GM23338 (cell line): ENCODE results near the gene NT5C3B. TPM values are rescaled to one million over a fixed set of nuclear protein-coding genes. Genes with fewer than 3 reads are reported as not detected.

Experiments
- ATAC-seq: fragments of 200-7000 bp; cut with Tn5 transposase; 3 replicates; pipeline ENCODE4 v1.9.1; 2020
- DNase-seq: peaks from one replicate; pipeline ENCODE4 v3.0.0-alpha.2; 2015; ENCODE audit warnings: low spot score
- H2AFZ ChIP-seq: fragments of 200-600 bp; sonication (generic); 2 replicates; pipeline ENCODE4 v1.8.0; 2016; ENCODE audit warnings: antibody characterized with exemption, mild to moderate bottlenecking, moderate library complexity
- H3F3A ChIP-seq: fragments of 200-600 bp; sonication (generic); replicated peaks from 2 replicates; pipeline ENCODE4 v1.8.0; 2017; ENCODE audit warnings: antibody characterized with exemption, mixed run types, low read depth
- H3K27ac ChIP-seq: fragments of 200-600 bp; sonication (generic); 2 replicates; pipeline ENCODE4 v1.6.1; 2016; ENCODE audit warnings: low read depth
- H3K27me3 ChIP-seq: fragments of 200-600 bp; sonication (generic); 2 replicates; pipeline ENCODE4 v1.8.0; 2016; ENCODE audit warnings: mild to moderate bottlenecking, mixed run types, moderate library complexity; ENCODE audit not compliant: insufficient read depth
- H3K36me3 ChIP-seq: fragments of 200-600 bp; sonication (generic); 2 replicates; pipeline ENCODE4 v1.8.0; 2016; ENCODE audit warnings: mild to moderate bottlenecking; ENCODE audit not compliant: insufficient read depth
- H3K4me1 ChIP-seq: fragments of 200-600 bp; sonication (generic); 2 replicates; pipeline ENCODE4 v1.8.0; 2016; ENCODE audit warnings: mild to moderate bottlenecking, moderate library complexity; ENCODE audit not compliant: insufficient read depth
- H3K4me2 ChIP-seq: fragments of 200-600 bp; sonication (generic); 2 replicates; pipeline ENCODE4 v1.7.1; 2017; ENCODE audit warnings: mixed run types
- H3K4me3 ChIP-seq: fragments of 200-600 bp; sonication (generic); 2 replicates; pipeline ENCODE4 v1.6.1; 2016; ENCODE audit warnings: mixed run types
- H3K79me2 ChIP-seq: fragments of 200-600 bp; sonication (generic); replicated peaks from 2 replicates; pipeline ENCODE4 v1.8.0; 2017; ENCODE audit warnings: mild to moderate bottlenecking; ENCODE audit not compliant: insufficient read depth
- H3K9me2 ChIP-seq: fragments of 200-600 bp; sonication (generic); 2 replicates; pipeline ENCODE4 v1.8.0; 2017; ENCODE audit not compliant: insufficient read depth
- H4K20me1 ChIP-seq: fragments of 200-600 bp; sonication (generic); replicated peaks from 2 replicates; pipeline ENCODE4 v1.8.0; 2017; ENCODE audit warnings: mild to moderate bottlenecking; ENCODE audit not compliant: insufficient read depth
- H3K27ac Mint-ChIP-seq: 2 replicates; pipeline ENCODE4 v1.8.0; 2020; ENCODE audit warnings: inconsistent platforms, mild to moderate bottlenecking, moderate library complexity, mixed read lengths
- H3K27me3 Mint-ChIP-seq: 3 replicates; pipeline ENCODE4 v1.8.0; 2022; ENCODE audit warnings: low read depth, mild to moderate bottlenecking, moderate library complexity, mixed read lengths, inconsistent platforms; ENCODE audit not compliant: insufficient read depth, poor library complexity
- H3K36me3 Mint-ChIP-seq: 3 replicates; pipeline ENCODE4 v1.8.0; 2021; ENCODE audit warnings: low read depth, mild to moderate bottlenecking, inconsistent platforms, moderate library complexity, mixed read lengths
- H3K4me1 Mint-ChIP-seq: 3 replicates; pipeline ENCODE4 v1.8.0; 2020; ENCODE audit warnings: mild to moderate bottlenecking, inconsistent platforms, mixed read lengths
- H3K4me3 Mint-ChIP-seq: 3 replicates; pipeline ENCODE4 v1.8.0; 2021; ENCODE audit warnings: moderate library complexity, mild to moderate bottlenecking, inconsistent platforms, mixed read lengths
- H3K9me3 Mint-ChIP-seq: 3 replicates; pipeline ENCODE4 v1.8.0; 2020; ENCODE audit warnings: moderate library complexity, mild to moderate bottlenecking, inconsistent platforms, mixed read lengths
- EZH2 ChIP-seq: fragments of 200-600 bp; sonication (generic); IDR thresholded peaks from one replicate; pipeline ENCODE4 v1.8.0; 2017; ENCODE audit warnings: antibody characterized with exemption, mild to moderate bottlenecking, low read depth; ENCODE audit not compliant: unreplicated experiment
- EZH2phosphoT487 ChIP-seq: fragments of 200-600 bp; sonication (generic); IDR thresholded peaks from one replicate; pipeline ENCODE4 v1.8.1; 2018; ENCODE audit warnings: antibody characterized with exemption; ENCODE audit not compliant: unreplicated experiment
- NANOG ChIP-seq: IDR thresholded peaks from 2 replicates; pipeline ENCODE4 v1.6.1; 2016; ENCODE audit warnings: antibody characterized with exemption, borderline replicate concordance
- POLR2AphosphoS5 ChIP-seq: IDR thresholded peaks from 2 replicates; pipeline ENCODE4 v1.6.1; 2016; ENCODE audit warnings: antibody characterized with exemption, low read depth
- ZNF114 ChIP-seq: fragments of 250-450 bp; sonication (Bioruptor Pico); IDR thresholded peaks from 2 replicates; pipeline ENCODE4 v1.5.0; 2020; ENCODE audit warnings: mild to moderate bottlenecking, moderate library complexity
- polyA plus RNA-seq: library from polyadenylated mRNA; unstranded; fragments of >200 nt; fragmentation: Nextera tagmentation; extraction: Ambion mirVana; gene quantifications from 2 replicates; pipeline ENCODE4 v1.2.1, GENCODE V29; 2016
- total RNA-seq: library from RNA; depleted of rRNA; stranded (reverse); fragments of >200 nt; shearing (Covaris generic); gene quantifications from 2 replicates; pipeline ENCODE4 v1.2.3, GENCODE V29; 2014
- TF ChIP-seq, protein P1 (sequence below), 2 experiments: fragments of 200-600 bp in 1 of 2; sonication (generic) in 1 of 2; conservative IDR thresholded peaks; 2 replicates each; pipeline versions ENCODE4 v1.5.1 to v1.6.1; 2016 to 2017; ENCODE audit warnings: antibody characterized with exemption in 2 of 2, low read depth in 2 of 2, mild to moderate bottlenecking in 2 of 2, moderate library complexity in 1 of 2
- TF ChIP-seq, protein P2 (sequence below): IDR thresholded peaks from one replicate; pipeline ENCODE4 v1.6.1; 2018; ENCODE audit warnings: antibody characterized with exemption; ENCODE audit not compliant: unreplicated experiment
- TF ChIP-seq, protein P3 (sequence below): fragments of 250-450 bp; sonication (Bioruptor Pico); IDR thresholded peaks from 2 replicates; pipeline ENCODE4 v1.5.0; 2020; ENCODE audit warnings: mild to moderate bottlenecking, moderate library complexity

Gene NT5C3B
- total and polyA plus RNA-seq, 2 experiments from 2014 or later = 58.2 to 78.3 TPM

DNA sequence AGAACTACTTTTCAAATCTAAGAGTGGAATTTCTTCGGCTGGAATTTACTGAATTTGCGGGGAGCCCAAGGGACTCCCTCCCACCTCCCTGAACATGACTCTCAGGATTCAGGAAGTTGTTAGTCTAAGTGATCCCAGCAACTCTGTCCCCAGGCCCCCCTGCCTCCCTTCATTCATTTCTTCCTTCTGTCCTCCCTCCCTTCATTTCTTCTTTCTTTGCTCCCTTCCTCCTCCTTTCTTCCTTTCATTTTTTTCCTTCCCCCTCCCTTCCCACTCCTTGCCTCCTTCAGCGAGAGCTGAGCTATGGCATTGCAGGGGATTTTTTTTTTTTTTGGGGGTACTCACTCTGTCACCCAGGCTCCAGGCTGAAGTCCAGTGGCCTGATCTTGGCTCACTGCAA, 38.7 kb downstream of the NT5C3B start:
- Histone ChIP-seq H3K4me1 (peaks cover 40% of the 10 kb centered on the region), H4K20me1 (no peaks in the 10 kb centered on the region), H3K4me2 (no peak overlapping the region), H3F3A (peaks cover 13% of the 10 kb centered on the region; the same call in 1 of the 2 replicates), H3K79me2 (no peaks in the 10 kb centered on the region), H3K4me3 (no peak overlapping the region), H3K27ac (no peak overlapping the region), H3K9me2 (no peaks in the 10 kb centered on the region), H3K27me3 (peaks cover 34% of the 10 kb centered on the region), H2AFZ (no peak overlapping the region), H3K36me3 (no peaks in the 10 kb centered on the region)
- Mint-ChIP-seq H3K27me3 (peaks cover 50% of the 10 kb centered on the region), H3K9me3 (no peaks in the 10 kb centered on the region), H3K36me3 (peaks cover 7% of the 10 kb centered on the region), H3K27ac (no peak overlapping the region), H3K4me1 (peaks cover 46% of the 10 kb centered on the region), H3K4me3 (no peak overlapping the region)
- TF ChIP-seq, protein P1, sequence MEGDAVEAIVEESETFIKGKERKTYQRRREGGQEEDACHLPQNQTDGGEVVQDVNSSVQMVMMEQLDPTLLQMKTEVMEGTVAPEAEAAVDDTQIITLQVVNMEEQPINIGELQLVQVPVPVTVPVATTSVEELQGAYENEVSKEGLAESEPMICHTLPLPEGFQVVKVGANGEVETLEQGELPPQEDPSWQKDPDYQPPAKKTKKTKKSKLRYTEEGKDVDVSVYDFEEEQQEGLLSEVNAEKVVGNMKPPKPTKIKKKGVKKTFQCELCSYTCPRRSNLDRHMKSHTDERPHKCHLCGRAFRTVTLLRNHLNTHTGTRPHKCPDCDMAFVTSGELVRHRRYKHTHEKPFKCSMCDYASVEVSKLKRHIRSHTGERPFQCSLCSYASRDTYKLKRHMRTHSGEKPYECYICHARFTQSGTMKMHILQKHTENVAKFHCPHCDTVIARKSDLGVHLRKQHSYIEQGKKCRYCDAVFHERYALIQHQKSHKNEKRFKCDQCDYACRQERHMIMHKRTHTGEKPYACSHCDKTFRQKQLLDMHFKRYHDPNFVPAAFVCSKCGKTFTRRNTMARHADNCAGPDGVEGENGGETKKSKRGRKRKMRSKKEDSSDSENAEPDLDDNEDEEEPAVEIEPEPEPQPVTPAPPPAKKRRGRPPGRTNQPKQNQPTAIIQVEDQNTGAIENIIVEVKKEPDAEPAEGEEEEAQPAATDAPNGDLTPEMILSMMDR (conservative IDR thresholded peaks at IDR 0.05; ENCODE audit: low read depth in 2 of 2) = no peak
- TF ChIP-seq, protein P2, sequence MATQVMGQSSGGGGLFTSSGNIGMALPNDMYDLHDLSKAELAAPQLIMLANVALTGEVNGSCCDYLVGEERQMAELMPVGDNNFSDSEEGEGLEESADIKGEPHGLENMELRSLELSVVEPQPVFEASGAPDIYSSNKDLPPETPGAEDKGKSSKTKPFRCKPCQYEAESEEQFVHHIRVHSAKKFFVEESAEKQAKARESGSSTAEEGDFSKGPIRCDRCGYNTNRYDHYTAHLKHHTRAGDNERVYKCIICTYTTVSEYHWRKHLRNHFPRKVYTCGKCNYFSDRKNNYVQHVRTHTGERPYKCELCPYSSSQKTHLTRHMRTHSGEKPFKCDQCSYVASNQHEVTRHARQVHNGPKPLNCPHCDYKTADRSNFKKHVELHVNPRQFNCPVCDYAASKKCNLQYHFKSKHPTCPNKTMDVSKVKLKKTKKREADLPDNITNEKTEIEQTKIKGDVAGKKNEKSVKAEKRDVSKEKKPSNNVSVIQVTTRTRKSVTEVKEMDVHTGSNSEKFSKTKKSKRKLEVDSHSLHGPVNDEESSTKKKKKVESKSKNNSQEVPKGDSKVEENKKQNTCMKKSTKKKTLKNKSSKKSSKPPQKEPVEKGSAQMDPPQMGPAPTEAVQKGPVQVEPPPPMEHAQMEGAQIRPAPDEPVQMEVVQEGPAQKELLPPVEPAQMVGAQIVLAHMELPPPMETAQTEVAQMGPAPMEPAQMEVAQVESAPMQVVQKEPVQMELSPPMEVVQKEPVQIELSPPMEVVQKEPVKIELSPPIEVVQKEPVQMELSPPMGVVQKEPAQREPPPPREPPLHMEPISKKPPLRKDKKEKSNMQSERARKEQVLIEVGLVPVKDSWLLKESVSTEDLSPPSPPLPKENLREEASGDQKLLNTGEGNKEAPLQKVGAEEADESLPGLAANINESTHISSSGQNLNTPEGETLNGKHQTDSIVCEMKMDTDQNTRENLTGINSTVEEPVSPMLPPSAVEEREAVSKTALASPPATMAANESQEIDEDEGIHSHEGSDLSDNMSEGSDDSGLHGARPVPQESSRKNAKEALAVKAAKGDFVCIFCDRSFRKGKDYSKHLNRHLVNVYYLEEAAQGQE = no peak
- TF ChIP-seq POLR2AphosphoS5 = no peak
- no peak for TF ChIP-seq EZH2phosphoT487
- TF ChIP-seq NANOG = no peak
- DNase-seq (peak; percentile 54), ATAC-seq (no peak)

DNA sequence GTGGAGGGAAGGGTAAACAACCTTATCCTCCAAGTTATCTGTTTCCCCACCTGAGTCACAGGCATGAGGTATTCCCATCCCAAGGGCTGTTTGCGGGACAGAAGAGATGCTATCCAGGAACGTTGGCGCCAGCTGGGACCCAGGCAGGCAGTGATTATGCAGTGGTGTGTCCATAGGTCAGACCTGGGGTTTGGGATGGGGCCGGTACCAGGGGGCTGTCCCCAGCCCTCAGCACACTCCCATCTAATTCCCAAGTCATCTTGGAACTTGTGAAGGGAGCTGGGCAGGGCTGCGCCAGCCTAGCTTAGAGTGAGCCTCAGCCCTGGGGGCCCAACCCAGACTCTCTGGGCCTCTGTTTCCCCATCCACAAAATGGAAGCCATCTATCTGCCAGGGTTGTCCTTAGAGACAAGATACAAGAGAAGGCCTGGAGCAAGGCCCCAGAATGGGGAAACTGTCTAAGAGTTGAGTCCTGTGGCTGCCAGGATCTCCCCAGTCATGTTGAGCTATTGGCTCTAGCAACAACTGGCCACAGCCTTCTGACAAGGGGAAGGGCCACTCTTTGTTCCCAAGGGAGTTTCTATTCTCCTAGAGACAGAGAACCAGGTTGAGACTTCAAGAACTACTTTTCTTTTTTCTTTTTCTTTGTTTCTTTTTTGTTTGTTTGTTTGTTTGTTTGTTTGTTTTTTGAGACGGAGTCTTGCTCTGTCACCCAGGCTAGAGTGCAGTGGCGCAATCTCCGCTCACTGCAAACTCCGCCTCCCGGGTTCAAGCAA, 39.7 kb downstream of the NT5C3B start:
- Mint-ChIP-seq H3K27ac (no peak overlapping the region), H3K9me3 (no peaks in the 10 kb centered on the region), H3K27me3 (peaks cover 51% of the 10 kb centered on the region), H3K4me1 (peaks cover 47% of the 10 kb centered on the region), H3K4me3 (no peak overlapping the region), H3K36me3 (no peaks in the 10 kb centered on the region; the same call in 2 of the 3 replicates)
- Histone ChIP-seq H3K4me2 (no peak overlapping the region), H3K27me3 (peaks cover 42% of the 10 kb centered on the region), H3K4me1 (peaks cover 39% of the 10 kb centered on the region), H3K36me3 (no peaks in the 10 kb centered on the region), H2AFZ (no peak overlapping the region), H4K20me1 (no peaks in the 10 kb centered on the region), H3K79me2 (no peaks in the 10 kb centered on the region), H3F3A (peaks cover 13% of the 10 kb centered on the region; the same call in 1 of the 2 replicates), H3K9me2 (no peaks in the 10 kb centered on the region), H3K4me3 (no peak overlapping the region), H3K27ac (no peak overlapping the region)
- no peak for DNase-seq
- ATAC-seq = no peak
- TF ChIP-seq EZH2 (no peak), ZNF114 (CRISPR knock-in tag) (no peak), NANOG (no peak)
- TF ChIP-seq, protein P3, sequence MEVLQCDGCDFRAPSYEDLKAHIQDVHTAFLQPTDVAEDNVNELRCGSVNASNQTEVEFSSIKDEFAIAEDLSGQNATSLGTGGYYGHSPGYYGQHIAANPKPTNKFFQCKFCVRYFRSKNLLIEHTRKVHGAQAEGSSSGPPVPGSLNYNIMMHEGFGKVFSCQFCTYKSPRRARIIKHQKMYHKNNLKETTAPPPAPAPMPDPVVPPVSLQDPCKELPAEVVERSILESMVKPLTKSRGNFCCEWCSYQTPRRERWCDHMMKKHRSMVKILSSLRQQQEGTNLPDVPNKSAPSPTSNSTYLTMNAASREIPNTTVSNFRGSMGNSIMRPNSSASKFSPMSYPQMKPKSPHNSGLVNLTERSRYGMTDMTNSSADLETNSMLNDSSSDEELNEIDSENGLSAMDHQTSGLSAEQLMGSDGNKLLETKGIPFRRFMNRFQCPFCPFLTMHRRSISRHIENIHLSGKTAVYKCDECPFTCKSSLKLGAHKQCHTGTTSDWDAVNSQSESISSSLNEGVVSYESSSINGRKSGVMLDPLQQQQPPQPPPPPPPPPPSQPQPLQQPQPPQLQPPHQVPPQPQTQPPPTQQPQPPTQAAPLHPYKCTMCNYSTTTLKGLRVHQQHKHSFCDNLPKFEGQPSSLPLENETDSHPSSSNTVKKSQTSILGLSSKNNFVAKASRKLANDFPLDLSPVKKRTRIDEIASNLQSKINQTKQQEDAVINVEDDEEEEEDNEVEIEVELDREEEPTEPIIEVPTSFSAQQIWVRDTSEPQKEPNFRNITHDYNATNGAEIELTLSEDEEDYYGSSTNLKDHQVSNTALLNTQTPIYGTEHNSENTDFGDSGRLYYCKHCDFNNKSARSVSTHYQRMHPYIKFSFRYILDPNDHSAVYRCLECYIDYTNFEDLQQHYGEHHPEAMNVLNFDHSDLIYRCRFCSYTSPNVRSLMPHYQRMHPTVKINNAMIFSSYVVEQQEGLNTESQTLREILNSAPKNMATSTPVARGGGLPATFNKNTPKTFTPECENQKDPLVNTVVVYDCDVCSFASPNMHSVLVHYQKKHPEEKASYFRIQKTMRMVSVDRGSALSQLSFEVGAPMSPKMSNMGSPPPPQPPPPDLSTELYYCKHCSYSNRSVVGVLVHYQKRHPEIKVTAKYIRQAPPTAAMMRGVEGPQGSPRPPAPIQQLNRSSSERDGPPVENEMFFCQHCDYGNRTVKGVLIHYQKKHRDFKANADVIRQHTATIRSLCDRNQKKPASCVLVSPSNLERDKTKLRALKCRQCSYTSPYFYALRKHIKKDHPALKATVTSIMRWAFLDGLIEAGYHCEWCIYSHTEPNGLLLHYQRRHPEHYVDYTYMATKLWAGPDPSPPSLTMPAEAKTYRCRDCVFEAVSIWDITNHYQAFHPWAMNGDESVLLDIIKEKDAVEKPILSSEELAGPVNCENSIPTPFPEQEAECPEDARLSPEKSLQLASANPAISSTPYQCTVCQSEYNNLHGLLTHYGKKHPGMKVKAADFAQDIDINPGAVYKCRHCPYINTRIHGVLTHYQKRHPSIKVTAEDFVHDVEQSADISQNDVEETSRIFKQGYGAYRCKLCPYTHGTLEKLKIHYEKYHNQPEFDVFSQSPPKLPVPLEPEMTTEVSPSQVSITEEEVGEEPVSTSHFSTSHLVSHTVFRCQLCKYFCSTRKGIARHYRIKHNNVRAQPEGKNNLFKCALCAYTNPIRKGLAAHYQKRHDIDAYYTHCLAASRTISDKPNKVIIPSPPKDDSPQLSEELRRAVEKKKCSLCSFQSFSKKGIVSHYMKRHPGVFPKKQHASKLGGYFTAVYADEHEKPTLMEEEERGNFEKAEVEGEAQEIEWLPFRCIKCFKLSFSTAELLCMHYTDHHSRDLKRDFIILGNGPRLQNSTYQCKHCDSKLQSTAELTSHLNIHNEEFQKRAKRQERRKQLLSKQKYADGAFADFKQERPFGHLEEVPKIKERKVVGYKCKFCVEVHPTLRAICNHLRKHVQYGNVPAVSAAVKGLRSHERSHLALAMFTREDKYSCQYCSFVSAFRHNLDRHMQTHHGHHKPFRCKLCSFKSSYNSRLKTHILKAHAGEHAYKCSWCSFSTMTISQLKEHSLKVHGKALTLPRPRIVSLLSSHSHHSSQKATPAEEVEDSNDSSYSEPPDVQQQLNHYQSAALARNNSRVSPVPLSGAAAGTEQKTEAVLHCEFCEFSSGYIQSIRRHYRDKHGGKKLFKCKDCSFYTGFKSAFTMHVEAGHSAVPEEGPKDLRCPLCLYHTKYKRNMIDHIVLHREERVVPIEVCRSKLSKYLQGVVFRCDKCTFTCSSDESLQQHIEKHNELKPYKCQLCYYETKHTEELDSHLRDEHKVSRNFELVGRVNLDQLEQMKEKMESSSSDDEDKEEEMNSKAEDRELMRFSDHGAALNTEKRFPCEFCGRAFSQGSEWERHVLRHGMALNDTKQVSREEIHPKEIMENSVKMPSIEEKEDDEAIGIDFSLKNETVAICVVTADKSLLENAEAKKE (CRISPR knock-in tag) = no peak
